Amygdala (tissue), 56 donors: Measurements from ENCODE around the gene LUZP2.

Experiments used
- DNase-seq, 56 donors: peaks; one replicate each; lab custom pipeline; 2025; lab: John Stamatoyannopoulos, UW

The LUZP2 gene

GRCh38 chr11:24559315-24559714 lies 62.5 kb downstream of the LUZP2 start:
- DNase-seq = no peak

- DNase-seq = no peak
These were observed 63.5 kb downstream of the LUZP2 start for GRCh38 chr11:24560324-24560723.

- DNase-seq = no peak
These were observed 70.5 kb downstream of the LUZP2 start for GRCh38 chr11:24567380-24567779.

- no peak for DNase-seq
These were observed 75.5 kb downstream of the LUZP2 start for GRCh38 chr11:24572376-24572775.

- no peak for DNase-seq
These were observed 77.6 kb downstream of the LUZP2 start for GRCh38 chr11:24574461-24574860.

- DNase-seq = no peak
These were observed 78.5 kb downstream of the LUZP2 start for GRCh38 chr11:24575392-24575791.

GRCh38 chr11:24585192-24585591 lies 88.3 kb downstream of the LUZP2 start:
- DNase-seq = no peak

- no peak for DNase-seq
These were observed 90.8 kb downstream of the LUZP2 start for GRCh38 chr11:24587635-24588034.

- DNase-seq = no peak
These were observed 91.2 kb downstream of the LUZP2 start for GRCh38 chr11:24588081-24588480.

GRCh38 chr11:24589064-24589463 lies 92.2 kb downstream of the LUZP2 start:
- DNase-seq = no peak

GRCh38 chr11:24591283-24591682 lies 94.4 kb downstream of the LUZP2 start:
- DNase-seq = no peak

- no peak for DNase-seq
These were observed 95.5 kb downstream of the LUZP2 start for GRCh38 chr11:24592360-24592759.

- DNase-seq = no peak
These were observed 96.5 kb downstream of the LUZP2 start for GRCh38 chr11:24593332-24593731.

GRCh38 chr11:24594401-24594800 lies 97.5 kb downstream of the LUZP2 start:
- no peak for DNase-seq

- DNase-seq = no peak
These were observed 101.8 kb downstream of the LUZP2 start for GRCh38 chr11:24598641-24599040.

- DNase-seq = no peak
These were observed 112.6 kb downstream of the LUZP2 start for GRCh38 chr11:24609192-24610119.

GRCh38 chr11:24615451-24616160 lies 118.8 kb downstream of the LUZP2 start:
- no peak for DNase-seq

- DNase-seq = no peak
These were observed 121.0 kb downstream of the LUZP2 start for GRCh38 chr11:24617856-24618255.

- DNase-seq = no peak
These were observed 123.0 kb downstream of the LUZP2 start for GRCh38 chr11:24619900-24620299.

GRCh38 chr11:24622262-24622661 lies 125.4 kb downstream of the LUZP2 start:
- DNase-seq = no peak

GRCh38 chr11:24623121-24623520 lies 126.3 kb downstream of the LUZP2 start:
- no peak for DNase-seq

GRCh38 chr11:24624432-24624831 lies 127.6 kb downstream of the LUZP2 start:
- DNase-seq = no peak
